HG03064 (cell line): Measurements from ENCODE around the gene PCNX2.

Source experiments
- ATAC-seq: cut with Tn5 transposase; IDR thresholded peaks from one replicate; pipeline ENCODE4 v1.9.1; 2021; ENCODE audit warnings: low read depth; ENCODE audit not compliant: unreplicated experiment

Gene PCNX2

GRCh38 chr1:232974971-232975370, 320.6 kb downstream of the PCNX2 start:
- ATAC-seq, result no peak

GRCh38 chr1:232973652-232974611, 321.6 kb downstream of the PCNX2 start:
- ATAC-seq, result no peak

GRCh38 chr1:232970508-232970907, 325.0 kb downstream of the PCNX2 start:
- no peak for ATAC-seq

GRCh38 chr1:232969799-232970198, 325.7 kb downstream of the PCNX2 start:
- ATAC-seq, result no peak

DNA sequence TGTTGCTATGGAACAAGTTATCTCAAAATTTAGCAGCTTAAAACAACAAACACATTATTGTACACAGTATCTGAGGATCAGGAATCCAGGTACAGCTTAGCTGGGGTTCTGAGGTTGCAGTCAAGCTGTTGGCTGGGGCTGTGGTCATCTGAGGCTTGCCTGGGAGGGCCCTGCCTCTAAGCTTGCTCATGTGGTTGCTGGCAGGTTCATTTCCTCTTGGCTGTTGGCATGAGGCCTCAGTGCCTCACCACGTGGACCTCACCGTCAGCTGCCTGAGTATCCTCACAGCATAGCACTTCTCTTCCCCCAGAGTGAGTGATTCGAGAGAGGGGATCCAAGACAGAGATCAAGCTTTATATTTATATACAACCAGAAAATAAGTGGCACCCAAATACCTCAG, 326.6 kb downstream of the PCNX2 start:
- ATAC-seq, result no peak

DNA sequence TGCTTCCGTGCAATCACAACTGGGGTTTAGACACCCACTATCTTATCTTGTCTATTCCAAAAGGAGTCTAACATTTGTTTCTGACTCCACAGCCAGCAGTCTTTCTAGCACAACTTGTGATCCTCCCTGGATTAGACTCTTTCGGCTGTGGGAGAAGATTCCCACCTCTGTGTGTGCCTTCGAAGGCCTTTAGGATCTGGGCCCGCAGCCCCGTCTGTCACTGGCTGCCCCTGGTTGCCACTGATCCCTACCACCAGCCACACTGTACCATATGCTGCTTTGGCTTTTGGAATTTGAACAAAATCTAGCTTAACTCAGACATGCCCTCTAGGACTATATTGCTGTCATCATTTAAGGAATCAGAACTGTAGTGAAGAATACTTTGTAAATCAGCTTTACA, 327.1 kb downstream of the PCNX2 start:
- ATAC-seq, result no peak

DNA sequence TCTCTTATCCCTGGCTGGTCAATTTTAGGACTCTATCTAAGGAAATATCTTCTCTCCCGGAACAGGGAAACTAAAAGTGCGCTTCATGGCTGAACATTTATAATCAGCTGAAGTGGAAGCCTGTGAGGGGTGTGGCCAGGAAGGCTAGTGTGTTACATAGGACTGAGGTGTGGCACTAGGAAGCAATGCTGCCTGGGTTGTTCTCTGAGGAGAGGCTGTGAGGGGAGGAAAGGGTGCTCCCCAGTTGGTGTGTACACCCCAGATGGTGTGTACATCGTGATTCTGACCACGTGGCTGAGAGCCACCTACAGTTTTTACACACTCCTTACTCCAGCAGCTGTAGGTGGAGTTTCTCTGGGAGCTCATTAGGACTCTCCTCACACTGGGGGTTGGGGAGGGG, 328.9 kb downstream of the PCNX2 start:
- ATAC-seq, result no peak

GRCh38 chr1:232965912-232966217, 329.7 kb downstream of the PCNX2 start:
- ATAC-seq, result no peak

- no peak for ATAC-seq
These were observed 330.2 kb downstream of the PCNX2 start for GRCh38 chr1:232965124-232965911.

DNA sequence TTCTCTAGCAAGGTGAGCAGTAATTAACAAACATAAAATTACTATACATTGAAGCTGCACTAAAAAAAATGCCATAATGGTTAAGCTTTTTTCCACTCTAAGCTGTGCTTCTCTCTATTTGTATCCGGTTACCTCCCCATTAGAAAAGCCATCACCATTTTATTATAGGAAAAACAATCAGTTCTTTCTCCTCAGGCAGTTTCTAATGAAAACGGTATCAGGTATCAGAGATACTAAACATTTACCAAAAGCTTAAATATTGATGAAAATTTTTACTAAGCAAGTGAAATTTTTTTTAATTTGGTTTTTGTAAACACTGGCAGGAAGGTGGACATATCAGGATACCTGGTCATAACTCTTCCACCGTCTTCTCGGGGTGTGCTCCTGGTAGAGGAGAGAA, 330.9 kb downstream of the PCNX2 start:
- ATAC-seq, result no peak

GRCh38 chr1:232962761-232963745, 332.5 kb downstream of the PCNX2 start:
- no peak for ATAC-seq

GRCh38 chr1:232958067-232958466, 337.5 kb downstream of the PCNX2 start:
- no peak for ATAC-seq

DNA sequence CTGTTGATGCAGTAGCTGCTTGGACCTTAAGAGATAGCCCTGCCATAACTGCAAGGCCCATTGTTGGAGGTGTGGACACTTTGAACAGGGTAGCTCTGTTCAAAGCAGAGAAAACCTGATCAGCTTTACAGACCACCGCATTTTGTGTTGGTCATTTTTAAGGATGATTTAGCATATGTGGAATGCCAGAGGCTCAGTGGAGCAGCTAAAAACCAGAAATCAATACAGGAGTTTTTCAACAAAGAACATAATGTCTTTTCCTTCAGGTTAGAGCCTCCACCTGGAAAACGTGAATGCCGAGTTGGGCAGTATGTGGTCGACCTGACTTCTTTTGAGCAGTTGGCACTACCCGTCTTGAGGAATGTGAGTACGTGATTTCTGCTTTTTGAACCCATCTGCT, 339.4 kb downstream of the PCNX2 start:
- ATAC-seq, result no peak

GRCh38 chr1:232954594-232955365, 340.7 kb downstream of the PCNX2 start:
- no peak for ATAC-seq

GRCh38 chr1:232952514-232953499, 342.7 kb downstream of the PCNX2 start:
- ATAC-seq, result peak; percentile 53

- no peak for ATAC-seq
These were observed 343.9 kb downstream of the PCNX2 start for GRCh38 chr1:232951605-232952004.

- no peak for ATAC-seq
These were observed 344.3 kb downstream of the PCNX2 start for GRCh38 chr1:232951180-232951579.
